ENCODE results near the gene TOMM70. TPM values are rescaled to one million over a fixed set of nuclear protein-coding genes. Genes with fewer than 3 reads are reported as not detected.
A peak's percentile ranks its signal among the peaks of the same experiment; 100 is the strongest.
"Not testable (repeated sequence)": the region's sequence is repeated elsewhere in the genome, so short reads cannot be mapped to it uniquely, and the experiment has no call there.

The TOMM70 gene
- 63.1 TPM for total RNA-seq
- long read RNA-seq, full-length matches to known transcripts, result 222 of 237 reads
- long read RNA-seq, partial matches to known transcripts, result 13 of 237 reads
- long read RNA-seq, other reads (novel, unspliced or antisense), result 2 of 237 reads

DNA sequence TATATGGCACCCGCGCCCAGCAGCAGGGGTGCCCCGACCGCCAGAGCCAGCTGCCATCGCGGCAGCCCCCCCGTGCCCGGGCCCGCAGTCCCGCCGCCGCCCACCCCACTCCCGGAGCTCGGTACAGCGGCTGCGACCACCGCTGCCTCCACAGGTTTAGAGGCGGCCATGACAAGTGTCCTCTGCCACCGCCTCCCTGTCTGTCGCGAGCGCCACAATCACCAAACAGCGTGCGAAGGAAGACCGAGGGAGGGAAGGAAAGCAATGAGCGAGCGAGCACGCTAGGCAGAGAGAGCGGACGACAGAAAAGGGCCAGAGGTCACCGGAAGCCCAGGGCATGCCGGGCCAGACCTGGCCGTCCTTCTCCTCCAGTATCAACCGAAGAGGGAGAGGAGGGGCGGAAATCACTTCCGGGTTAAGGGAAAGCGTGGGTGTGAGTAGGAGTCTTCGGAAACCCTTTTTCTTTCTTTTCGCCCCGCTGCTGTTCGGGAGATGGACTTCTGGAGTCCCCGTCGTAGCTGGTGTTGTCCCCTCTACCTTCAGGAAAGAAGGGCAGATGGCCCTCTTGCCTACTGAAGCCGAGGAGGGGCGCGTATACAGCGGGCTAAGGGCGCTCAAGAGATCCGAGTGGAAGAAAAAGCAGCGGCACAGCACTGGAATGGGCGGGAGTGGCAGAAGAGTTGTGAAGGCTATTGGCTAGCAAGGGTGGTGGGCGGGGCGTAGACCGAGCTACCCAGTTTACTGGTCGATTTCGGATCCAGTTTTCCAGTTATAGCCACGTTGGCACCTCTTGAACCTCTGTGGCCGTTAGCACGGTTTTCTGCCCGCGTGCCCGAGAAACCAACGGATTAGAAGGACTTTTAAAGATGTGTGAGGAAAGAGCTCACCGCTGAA lies at the start of gene TOMM70, which contains the start of gene LNP1:
Gene TOMM70, minus strand, starts transcription at position 310 of the 894 bp plus-strand sequence. Its CDS starts 140 bp downstream, at position 170.
Gene LNP1, plus strand, starts transcription at position 760 of the 894 bp plus-strand sequence. CDS start 28,191 bp downstream, outside the sequence.
- ATAC-seq (ENCODE audit: poor library complexity) (peak; percentile 97), DNase-seq (peak; percentile 99)
- intact Hi-C loops (cut with DNase I), result loop anchor here (10.0 kb wide), 1 partner anchor 586 kb away; the partner anchor contains the start of gene CMSS1

DNA sequence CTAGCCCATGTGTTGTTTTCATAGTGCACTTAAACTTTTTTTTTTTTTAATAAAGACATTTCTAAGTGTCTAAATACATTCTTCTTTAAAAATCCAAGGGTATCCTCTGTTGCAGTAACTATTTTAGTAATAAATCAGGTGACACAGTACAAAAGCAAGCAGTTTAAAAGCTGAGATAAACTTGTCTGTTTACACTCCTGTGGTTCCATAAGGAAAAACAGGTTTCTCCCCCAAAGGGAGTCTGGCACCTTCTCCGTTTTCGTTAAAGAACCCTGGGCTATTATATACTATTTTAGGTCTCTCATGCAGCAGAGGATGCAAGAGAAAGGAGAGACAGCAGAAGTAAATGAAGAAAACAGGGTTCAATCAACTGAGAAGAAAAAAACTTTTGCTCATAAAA lies 48.3 kb upstream of the TOMM70 start:
- intact Hi-C loops (cut with DNase I), result no loop called here
- DNase-seq (no peak), ATAC-seq (ENCODE audit: poor library complexity) (no peak)

DNA sequence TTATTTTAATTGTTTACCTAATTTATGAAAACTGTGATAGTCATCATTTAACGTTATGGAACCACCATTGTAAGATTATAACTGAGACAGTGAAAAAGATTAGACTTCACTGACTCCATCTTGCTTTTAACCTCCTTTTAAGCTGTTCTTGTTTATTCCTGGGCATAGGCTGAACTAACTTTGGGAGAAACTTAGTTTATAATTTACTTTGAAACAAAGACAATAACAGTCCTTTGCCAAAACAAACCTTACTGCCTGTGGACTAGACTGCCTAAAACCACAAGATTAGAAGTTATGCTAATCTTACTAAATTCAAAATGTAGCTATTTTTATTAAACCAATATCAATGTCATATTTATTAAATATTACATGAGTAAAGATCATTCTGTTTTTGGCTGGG lies 47.2 kb upstream of the TOMM70 start:
- ATAC-seq (ENCODE audit: poor library complexity) (no peak), DNase-seq (no peak)
- intact Hi-C loops (cut with DNase I), result no loop called here

DNA sequence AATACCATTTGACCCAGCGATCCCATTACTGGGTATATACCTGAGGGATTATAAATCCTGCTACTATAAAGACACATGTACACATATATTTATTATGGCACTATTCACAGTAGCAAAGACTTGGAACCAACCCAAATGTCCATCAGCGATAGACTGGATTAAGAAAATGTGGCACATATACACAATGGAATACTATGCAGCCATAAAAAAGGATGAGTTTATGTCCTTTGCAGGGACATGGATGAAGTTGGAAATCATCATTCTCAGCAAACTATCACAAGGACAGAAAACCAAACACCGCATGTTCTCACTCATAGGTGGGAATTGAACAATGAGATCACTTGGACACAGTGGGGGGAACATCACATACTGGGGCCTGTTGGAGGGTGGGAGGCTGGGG lies 46.2 kb upstream of the TOMM70 start:
- intact Hi-C loops (cut with DNase I); DNase-seq; ATAC-seq (ENCODE audit: poor library complexity): not testable (repeated sequence)

DNA sequence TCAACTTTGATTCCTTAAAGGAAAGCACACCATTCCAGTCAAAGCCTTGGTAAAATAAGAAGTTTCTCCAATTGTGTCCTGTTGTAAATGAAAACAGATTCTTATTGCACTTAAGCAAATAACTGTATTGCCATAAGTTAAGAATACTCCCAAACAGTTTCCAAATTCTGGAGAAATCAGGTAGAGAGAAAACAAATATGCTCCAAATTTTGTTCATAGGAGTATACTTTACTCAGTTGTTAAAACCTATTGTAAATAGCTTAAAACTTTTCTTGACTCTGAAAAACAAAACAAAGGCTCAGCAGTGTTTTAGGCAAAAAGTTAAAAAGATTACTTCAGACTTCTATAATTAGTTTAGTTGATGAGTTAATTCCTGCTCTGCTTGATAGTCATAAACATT lies 42.8 kb upstream of the TOMM70 start:
- no peak for ATAC-seq (ENCODE audit: poor library complexity)

DNA sequence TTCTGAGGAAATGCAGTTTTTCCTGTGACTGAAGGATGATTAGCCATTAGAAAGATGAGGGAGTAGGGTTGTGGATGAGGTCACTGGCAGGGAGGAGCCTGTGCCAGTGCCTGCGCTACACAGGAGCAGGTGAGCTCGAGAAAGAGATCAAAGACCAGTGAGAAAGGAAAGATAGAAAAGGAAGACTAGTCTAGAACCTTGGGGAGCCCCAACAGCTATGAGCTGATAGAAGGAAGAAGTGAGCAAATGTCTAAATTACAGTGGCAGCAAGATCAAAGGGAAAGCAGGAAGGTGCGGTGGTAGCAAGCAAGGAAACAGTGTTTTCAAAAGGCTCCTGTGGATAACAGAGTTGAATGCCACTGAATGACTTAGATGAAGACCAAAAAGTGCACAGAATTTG lies 40.0 kb upstream of the TOMM70 start:
- intact Hi-C loops (cut with DNase I), result no loop called here
- no peak for ATAC-seq (ENCODE audit: poor library complexity)
- DNase-seq, result no peak

More for the DNA sequence above, 42.8 kb upstream of the TOMM70 start:
- intact Hi-C loops (cut with DNase I), result no loop called here
- no peak for DNase-seq

DNA sequence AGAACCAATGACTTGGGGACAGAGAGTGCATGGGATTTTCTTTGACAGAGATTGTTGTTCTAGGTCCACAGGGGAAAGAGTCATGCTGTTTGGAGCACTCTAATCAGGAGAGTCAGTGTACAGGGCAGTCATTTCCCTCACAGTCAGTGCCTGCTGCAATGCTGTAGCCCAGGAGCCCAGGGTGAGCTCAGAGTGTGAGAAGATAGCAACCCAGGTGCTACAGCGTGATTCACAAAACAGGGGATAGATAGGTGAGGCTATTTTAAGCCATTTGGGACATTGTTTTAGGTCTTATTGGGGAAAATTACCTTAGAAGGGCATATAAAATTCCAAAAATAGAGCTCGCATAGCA lies 37.7 kb upstream of the TOMM70 start:
- no peak for ATAC-seq (ENCODE audit: poor library complexity)
- DNase-seq, result no peak
- intact Hi-C loops (cut with DNase I), result no loop called here

DNA sequence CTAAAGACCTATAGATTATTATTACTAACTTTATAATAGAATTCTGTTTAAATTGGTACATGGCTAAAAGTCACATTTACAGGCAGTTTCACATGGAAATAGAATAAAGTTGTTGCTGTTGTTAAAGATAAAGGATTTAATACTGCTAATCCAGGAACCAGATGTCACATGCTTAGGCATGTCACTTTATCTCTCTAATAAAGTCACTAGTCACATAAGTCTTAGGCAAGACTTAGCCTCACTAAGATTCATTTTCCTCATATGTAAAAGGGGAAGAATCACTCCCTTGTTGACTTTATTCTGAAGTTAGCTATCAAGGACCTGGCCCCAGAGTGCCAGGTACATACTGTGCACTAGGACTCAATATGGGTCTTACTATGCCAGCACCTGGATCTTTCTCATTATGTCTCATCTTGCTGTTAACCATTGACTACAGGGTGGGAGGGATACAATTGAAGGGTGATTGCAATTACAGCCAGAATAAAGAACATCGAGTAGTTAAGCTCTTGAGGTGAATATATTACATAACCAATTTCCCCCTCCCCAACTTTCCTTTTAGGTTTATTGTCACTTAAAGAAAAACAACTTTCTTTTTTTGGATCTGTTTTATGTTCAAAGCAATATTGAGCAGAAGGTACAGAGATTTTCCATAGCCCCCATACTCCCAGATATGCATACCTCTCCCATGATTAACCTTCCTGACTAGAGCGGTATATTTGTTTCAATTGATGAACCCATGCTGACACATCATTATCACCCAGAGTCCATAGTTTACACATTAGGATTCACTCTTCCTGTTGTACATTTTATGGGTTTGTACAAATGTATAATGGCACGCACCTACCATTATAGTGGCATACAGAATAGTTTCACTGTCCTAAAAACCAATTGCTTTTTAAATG lies 37.1 kb upstream of the TOMM70 start:
- no peak for ATAC-seq (ENCODE audit: poor library complexity)

DNA sequence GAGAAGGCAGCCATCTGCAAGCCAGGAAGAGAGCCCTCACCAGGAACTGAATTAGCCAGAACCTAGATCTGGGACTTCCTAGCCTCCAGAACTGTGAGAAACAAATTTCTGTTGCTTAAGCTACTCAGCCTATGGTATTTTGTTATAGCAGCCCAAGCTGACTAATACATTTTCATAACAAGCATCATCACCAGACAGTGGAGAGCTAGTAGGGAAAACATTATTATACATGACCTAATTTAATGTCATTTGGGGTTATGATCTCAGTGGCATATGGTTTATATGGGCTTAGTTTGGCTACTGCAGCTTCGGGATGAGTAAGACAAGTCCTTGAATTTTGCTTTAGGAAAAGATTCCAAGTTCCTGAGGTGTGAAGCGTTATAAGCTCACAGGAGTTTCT lies 36.1 kb upstream of the TOMM70 start:
- DNase-seq (no peak), ATAC-seq (ENCODE audit: poor library complexity) (no peak)
- intact Hi-C loops (cut with DNase I), result no loop called here

More for the DNA sequence above, 37.1 kb upstream of the TOMM70 start:
- intact Hi-C loops (cut with DNase I), result no loop called here
- no peak for DNase-seq

DNA sequence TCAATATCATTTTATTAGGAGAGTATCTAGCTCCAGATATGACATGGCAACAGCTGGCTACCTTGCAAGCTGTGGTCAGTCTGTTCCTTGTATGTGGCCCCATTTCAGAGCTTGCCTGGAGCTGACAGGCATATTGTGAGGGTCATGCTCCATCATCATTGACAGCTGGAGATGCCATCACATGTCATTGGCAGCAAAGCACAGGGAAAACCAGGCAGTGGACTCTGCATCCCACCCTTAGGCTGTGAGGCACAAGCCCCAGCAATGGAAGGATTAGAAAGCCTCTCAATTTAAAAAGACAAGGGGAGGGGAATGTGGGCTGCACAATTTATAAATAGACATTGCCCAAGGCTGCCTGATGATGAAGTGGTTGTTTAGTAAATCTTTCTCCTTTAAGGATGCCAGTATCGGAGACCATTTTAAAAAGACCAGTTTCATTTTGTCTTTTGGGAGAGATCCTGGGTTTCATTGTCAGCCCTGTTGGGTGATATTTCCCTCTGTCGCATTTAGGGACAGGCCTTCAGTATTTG lies 28.4 kb upstream of the TOMM70 start:
- intact Hi-C loops (cut with DNase I), result no loop called here
- ATAC-seq (ENCODE audit: poor library complexity) (no peak), DNase-seq (no peak)

DNA sequence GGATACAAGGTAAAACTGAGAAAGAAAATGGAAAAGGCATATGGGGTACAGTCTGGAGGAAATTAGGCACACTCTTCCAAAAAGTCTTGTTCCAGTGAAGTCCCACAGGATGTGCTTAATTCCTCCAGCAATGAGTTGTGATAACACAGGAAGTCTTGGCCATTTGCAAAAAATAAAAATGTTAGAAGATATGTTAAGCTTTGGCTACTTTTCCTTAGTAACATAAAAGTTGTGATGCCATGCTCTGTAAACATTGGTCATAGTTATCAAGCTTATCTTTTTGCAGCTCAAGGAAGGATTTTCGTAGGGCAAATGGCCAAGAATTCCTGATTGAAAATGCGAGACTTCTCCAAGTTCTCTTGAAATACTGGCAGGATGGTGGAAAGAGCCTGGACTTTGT lies 26.8 kb upstream of the TOMM70 start:
- no peak for DNase-seq
- intact Hi-C loops (cut with DNase I), result no loop called here
- ATAC-seq (ENCODE audit: poor library complexity), result peak; percentile 66

DNA sequence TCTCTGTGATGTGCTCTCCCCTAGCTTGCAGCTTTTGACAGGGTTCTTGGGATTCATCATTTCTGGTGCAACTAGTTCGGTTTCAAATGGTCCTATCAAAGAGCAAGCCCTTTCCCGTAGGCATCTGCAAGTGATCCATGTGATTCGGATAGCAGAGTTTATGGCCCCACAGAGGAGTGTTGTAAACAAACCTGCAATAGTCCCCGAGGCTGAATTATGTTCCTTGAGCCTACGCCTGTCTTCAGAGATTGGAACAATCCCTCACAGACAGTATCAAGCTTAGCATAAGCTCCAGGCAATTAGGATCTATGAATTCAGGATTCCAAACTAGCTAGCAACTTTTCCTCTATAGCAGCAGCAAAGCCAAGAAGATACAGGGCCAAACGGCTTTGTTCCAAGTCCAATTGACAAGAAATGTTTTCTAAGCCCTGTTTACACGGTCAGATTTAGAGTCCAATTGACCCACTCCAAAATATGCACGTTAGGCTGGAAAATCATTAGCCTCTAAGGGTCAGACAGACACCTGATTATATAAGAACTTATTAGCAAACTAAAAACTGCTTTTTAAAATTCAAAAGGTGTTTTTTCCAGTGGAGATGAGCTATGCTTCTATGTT lies 25.3 kb upstream of the TOMM70 start:
- peak; percentile 12 for ATAC-seq (ENCODE audit: poor library complexity)
- intact Hi-C loops (cut with DNase I), result no loop called here

DNA sequence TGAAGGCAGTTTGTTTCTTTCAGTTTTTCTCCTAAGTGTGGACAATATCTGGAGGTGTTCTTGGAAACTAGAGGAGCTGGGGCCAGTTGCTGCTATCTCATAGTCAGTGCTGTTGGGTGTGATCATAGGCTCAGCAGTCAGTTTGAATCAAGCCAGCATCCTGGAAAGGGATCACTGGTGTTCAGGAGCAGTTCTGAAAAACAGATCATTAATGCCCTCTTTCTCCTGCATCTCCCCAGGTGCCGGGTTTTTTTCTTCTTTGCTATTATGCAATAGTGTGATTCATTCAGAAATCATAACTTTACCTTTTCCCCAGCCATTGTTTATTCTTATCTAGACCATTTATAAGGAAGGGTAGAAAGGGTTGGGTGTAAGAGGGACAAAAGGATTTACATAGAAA lies 24.4 kb upstream of the TOMM70 start:
- ATAC-seq (ENCODE audit: poor library complexity), result no peak
- no peak for DNase-seq
- intact Hi-C loops (cut with DNase I), result no loop called here

More for the DNA sequence above, 25.3 kb upstream of the TOMM70 start:
- no peak for DNase-seq

DNA sequence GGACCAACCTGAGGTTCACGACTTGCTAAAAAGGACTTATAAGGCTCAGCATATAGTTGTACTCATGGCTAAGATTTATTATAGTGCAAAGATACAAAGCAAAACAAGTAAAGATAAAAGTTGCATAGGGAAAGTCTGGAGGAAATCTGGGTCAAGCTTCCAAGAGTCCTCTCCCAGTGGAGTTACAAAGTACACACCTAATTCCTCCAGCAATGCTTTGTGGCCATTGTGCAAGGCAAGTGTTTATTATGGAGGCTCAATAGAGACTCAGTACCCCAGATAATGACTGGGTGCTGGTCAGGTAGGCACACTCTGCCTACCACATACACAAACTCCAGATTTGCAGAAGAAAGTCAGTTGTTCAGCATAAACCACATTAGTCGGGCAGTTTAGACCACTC lies 23.4 kb upstream of the TOMM70 start:
- intact Hi-C loops (cut with DNase I), result no loop called here
- no peak for ATAC-seq (ENCODE audit: poor library complexity)
- no peak for DNase-seq

DNA sequence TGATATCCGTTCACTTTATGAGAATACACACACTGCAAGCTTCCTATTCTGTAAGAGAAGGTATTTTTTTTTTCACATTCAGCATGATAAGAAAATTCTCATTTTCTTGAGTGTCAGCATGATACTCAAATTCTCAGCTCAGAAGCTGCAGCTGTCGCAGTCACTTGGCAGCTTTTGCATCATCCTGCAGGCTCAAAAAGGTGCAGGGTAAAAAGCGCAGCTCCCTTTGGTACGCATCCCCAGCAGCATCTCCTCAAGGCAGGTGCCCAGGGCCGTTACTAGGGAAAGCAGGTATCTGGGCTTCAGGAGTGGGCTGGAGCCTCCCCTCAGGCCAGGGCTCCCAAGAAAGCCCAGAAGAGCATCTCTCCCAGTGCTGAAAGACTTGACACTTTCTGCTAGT lies 22.7 kb upstream of the TOMM70 start:
- intact Hi-C loops (cut with DNase I), result no loop called here
- DNase-seq (no peak), ATAC-seq (ENCODE audit: poor library complexity) (no peak)

DNA sequence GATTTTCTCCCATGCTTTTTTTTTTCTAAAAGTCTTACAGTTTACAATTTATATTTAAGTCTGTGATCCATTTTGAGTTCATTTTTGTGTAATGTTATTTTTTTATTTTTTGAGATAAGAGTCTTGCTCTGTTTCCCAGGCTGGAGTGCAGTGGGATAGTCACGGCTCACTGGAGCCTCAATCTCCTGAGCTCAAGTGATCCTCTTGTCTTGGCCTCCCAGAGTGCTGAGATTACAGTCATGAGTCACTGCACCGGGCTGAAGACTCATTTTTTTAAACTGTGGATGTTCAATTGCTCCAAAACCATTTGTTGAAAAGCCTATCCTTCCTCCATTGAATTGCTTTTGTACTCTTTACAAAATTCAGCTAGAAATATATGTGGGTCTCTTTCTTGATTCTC lies 20.0 kb upstream of the TOMM70 start:
- DNase-seq (no peak), ATAC-seq (ENCODE audit: poor library complexity) (no peak)
- intact Hi-C loops (cut with DNase I), result no loop called here

DNA sequence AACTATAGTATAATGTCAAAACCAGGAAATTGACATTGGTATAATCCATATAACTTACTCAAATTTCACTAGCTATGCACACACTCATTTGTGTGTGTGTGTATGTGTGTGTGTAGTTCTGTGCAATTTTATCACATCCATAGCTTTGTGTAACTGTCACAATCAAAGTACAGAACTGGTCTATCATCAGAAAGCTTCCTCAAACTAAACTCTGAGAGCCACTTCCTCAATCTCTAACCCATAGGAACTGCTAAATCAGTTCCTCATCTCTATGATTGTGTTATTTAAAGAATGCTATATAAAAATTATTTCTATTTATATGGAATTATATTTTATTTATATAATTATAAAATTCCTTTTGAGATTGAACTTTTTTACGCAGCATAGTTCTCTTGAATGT lies 18.5 kb upstream of the TOMM70 start:
- DNase-seq (no peak), ATAC-seq (ENCODE audit: poor library complexity) (no peak)
- intact Hi-C loops (cut with DNase I), result no loop called here

DNA sequence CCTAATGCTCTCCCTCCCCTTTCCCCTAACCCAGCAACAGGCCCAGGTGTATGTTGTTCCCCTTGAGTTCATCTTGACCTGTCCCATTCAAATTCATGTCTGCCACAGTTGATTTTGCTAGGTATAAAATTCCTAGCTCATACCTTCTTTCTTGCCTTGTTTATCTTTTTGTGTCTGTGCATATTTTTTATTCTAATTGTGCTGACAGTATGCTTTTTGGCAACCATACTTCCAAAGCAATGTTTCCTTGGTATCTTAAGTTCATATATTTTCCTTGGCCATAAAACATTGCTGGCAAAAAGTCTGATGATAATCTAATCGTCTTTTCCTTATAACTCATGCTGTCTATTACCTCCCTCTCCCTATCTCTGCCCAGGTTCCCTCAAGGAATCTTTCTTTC lies 16.0 kb upstream of the TOMM70 start:
- DNase-seq, result no peak
- no peak for ATAC-seq (ENCODE audit: poor library complexity)
- intact Hi-C loops (cut with DNase I), result no loop called here

DNA sequence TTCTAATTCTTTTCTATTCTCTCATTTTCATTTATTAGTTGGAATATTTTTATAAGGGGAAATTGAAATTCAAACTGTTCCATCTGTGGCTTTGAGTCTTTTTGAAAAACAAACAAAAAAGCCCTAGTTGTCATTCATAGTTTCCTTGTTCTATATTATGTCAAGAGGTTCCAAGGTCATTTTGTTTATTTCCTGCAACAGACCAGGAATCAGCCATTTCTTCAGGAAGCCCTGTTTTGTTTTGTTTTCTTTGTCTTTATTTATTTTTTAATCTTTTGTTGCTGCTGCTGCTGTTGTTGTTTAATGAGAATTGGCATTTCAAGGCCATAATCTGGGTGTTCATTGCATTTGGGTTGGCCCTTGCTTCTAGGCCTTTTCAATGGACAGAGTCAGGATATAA lies 15.3 kb upstream of the TOMM70 start:
- intact Hi-C loops (cut with DNase I), result no loop called here
- DNase-seq (no peak), ATAC-seq (ENCODE audit: poor library complexity) (no peak)

Measured in Right ventricle myocardium superior (tissue), 1 donor.